Right lobe of liver (tissue), 6 donors: ENCODE data around the gene IARS1. TPM values are rescaled to one million over a fixed set of nuclear protein-coding genes. Genes with fewer than 3 reads are reported as not detected.

Experiments
- ATAC-seq, 4 donors: fragments of 200-7000 bp; cut with Tn5 transposase; one replicate each; pipeline ENCODE4 v1.9.1; 2020; ENCODE audit warnings: mild to moderate bottlenecking in 4 of 4, moderate library complexity in 4 of 4
- DNase-seq, 3 donors: peaks; one replicate each; pipeline ENCODE4 v3.0.0-alpha.2; 2020
- H3K27ac ChIP-seq, 3 donors: fragments of 200-600 bp; one replicate each; pipeline ENCODE4 v1.8.0; 2022
- H3K27me3 ChIP-seq, 2 donors: fragments of 200-600 bp; one replicate each; pipeline ENCODE4 v1.8.0; 2022
- H3K36me3 ChIP-seq, 4 donors: fragments of 200-600 bp; sonication (generic) in 1 of 4; one replicate each; pipeline versions ENCODE4 v1.5.1 to v1.8.0; 2017 to 2022; ENCODE audit warnings: control low read depth in 1 of 4
- H3K4me1 ChIP-seq, 4 donors: fragments of 200-600 bp; sonication (generic) in 1 of 4; one replicate each; pipeline versions ENCODE4 v1.5.1 to v1.8.0; 2017 to 2022; ENCODE audit warnings: control low read depth in 1 of 4
- H3K4me3 ChIP-seq, 3 donors: fragments of 200-600 bp; one replicate each; pipeline ENCODE4 v1.8.0; 2022
- H3K9me3 ChIP-seq, 4 donors: fragments of 200-600 bp; sonication (generic) in 1 of 4; one replicate each; pipeline versions ENCODE4 v1.5.1 to v1.8.0; 2017 to 2022; ENCODE audit warnings: control low read depth in 1 of 4
- CTCF ChIP-seq, 4 donors: fragments of 200-600 bp in 3 of 4; fragments of 450-650 bp in 1 of 4; IDR thresholded peaks; one replicate each; pipeline versions ENCODE4 v1.5.1 to v1.8.0; 2016 to 2022; ENCODE audit warnings: antibody characterized with exemption in 4 of 4, mild to moderate bottlenecking in 2 of 4
- POLR2A ChIP-seq: fragments of 450-650 bp; IDR thresholded peaks from one replicate; pipeline ENCODE4 v1.6.1; 2017; ENCODE audit warnings: antibody characterized with exemption, mild to moderate bottlenecking
- WGBS: methylation state at CpG from one replicate; pipeline ENCODE4 v1.1.6; 2018; ENCODE audit warnings: low coverage, low lambda C conversion rate; ENCODE audit not compliant: insufficient coverage; ENCODE audit errors: missing lambda C conversion rate; 5-methylcytosine and 5-hydroxymethylcytosine counted together
- intact Hi-C, 2 donors: fragments of 100-400 bp; cut with DNase I; formaldehyde crosslinking; loops; one replicate each; pipeline versions ENCODE4 v1.11.2 to v1.14.1; 2022
- total RNA-seq, 6 experiments: library from RNA; depleted of rRNA in 2 of 6; stranded (reverse); fragments of >200 nt in 2 of 6; fragmentation: NEBNext Ultra II Directional in 3 of 6; extraction: Animal tissue kit (Norgen Biotek cat#: 25700) in 3 of 6; gene quantifications; one replicate each; pipeline versions ENCODE4 v1.1.0 to v1.2.4, GENCODE V29; 2016 to 2023
- donor health status: DM: no; HTN: yes; CAD: no.
- donor health status: DM: no; HTN: no; CAD: no.
- donor health status: DM: no; HTN: no; CAD: no.
- donor health status: DM: no; HTN: yes; CAD: no.
- donor health status: DM: no; HTN: yes; CAD: no.

Gene IARS1
- total RNA-seq, 6 experiments from 2014 or later, result 31.8 to 64.9 (median 40.6) TPM

GRCh38 chr9:92325269-92325990 is 31.9 kb upstream of the IARS1 start, which contains the start of the genes CENPP and NOL8:
Gene CENPP (plus strand): TSS chr9:92325953.
Gene NOL8 (minus strand): TSS chr9:92325350. CDS start chr9:92324161, 1,189 bp downstream.
- WGBS, result under 1% methylated on average over 25 of the region's 55 CpGs
- Histone ChIP-seq H3K36me3 (peaks cover 0 to 24% (median 13%) of the 10 kb centered on the region in 4 donors), H3K27ac (peak within 1 kb of the TSS; percentile 95 to 98 (median 98)), H3K27me3 (no peaks in the 10 kb centered on the region), H3K4me3 (peak within 1 kb of the TSS; percentile 70 to 88 (median 72)), H3K9me3 (no peaks in the 10 kb centered on the region), H3K4me1 (peaks cover 0 to 20% (median 2%) of the 10 kb centered on the region in 4 donors)
- TF ChIP-seq POLR2A (peak; percentile 14), CTCF (IDR thresholded peaks at IDR 0.05) (no peak)
- peak; percentile 88 to 90 (median 89) for DNase-seq
- peak; percentile 95 to 97 (median 97) for ATAC-seq
- intact Hi-C loops, result no loop called here

- Histone ChIP-seq H3K9me3 (no peaks in the 10 kb centered on the region), H3K36me3 (peaks cover 0 to 30% (median 13%) of the 10 kb centered on the region in 4 donors), H3K27ac (peak overlapping the region; percentile 95 to 98 (median 98)), H3K27me3 (no peaks in the 10 kb centered on the region), H3K4me1 (peaks cover 0 to 20% (median 2%) of the 10 kb centered on the region in 4 donors), H3K4me3 (peak overlapping the region; percentile 70 to 88 (median 72))
- intact Hi-C loops, result no loop called here
- 0% methylated on average over 11 of the region's 12 CpGs for WGBS
- DNase-seq (peak in 2 of 3 donors; percentile 56 to 68), ATAC-seq (peak; percentile 52 to 63 (median 54))
- TF ChIP-seq CTCF (IDR thresholded peaks at IDR 0.05) (no peak), POLR2A (no peak)
Measured at GRCh38 chr9:92324889-92325268, 31.4 kb upstream of the IARS1 start.

- WGBS, result 19% methylated on average over 2 of the region's 2 CpGs
- DNase-seq (no peak), ATAC-seq (no peak)
- no peak for TF ChIP-seq CTCF (IDR thresholded peaks at IDR 0.05)
- no peak for TF ChIP-seq POLR2A
- Histone ChIP-seq H3K4me3 (peak overlapping the region; percentile 70 to 88 (median 72)), H3K36me3 (peaks cover 0 to 34% (median 13%) of the 10 kb centered on the region in 4 donors), H3K4me1 (peaks cover 0 to 20% (median 2%) of the 10 kb centered on the region in 4 donors), H3K27ac (peak overlapping the region in 2 of 3 donors; percentile 95 to 98), H3K27me3 (no peaks in the 10 kb centered on the region), H3K9me3 (no peaks in the 10 kb centered on the region)
- intact Hi-C loops, result no loop called here
Measured at GRCh38 chr9:92324431-92324830, 30.9 kb upstream of the IARS1 start.

GRCh38 chr9:92315456-92315855 is 22.0 kb upstream of the IARS1 start:
- H3K36me3 ChIP-seq, result peaks cover 0 to 50% (median 8%) of the 10 kb centered on the region in 4 donors

GRCh38 chr9:92313624-92314012 is 20.1 kb upstream of the IARS1 start:
- intact Hi-C loops, result no loop called here
- no peak overlapping the region for H3K4me3 ChIP-seq
- no peaks in the 10 kb centered on the region for H3K27me3 ChIP-seq
- TF ChIP-seq POLR2A (no peak), CTCF (IDR thresholded peaks at IDR 0.05) (no peak)
- no peaks in the 10 kb centered on the region for H3K4me1 ChIP-seq
- H3K9me3 ChIP-seq, result no peaks in the 10 kb centered on the region
- WGBS, result 88% methylated on average over 2 of the region's 2 CpGs
- ATAC-seq (no peak), DNase-seq (no peak)
- no peak overlapping the region for H3K27ac ChIP-seq
- peaks cover 0 to 49% (median 13%) of the 10 kb centered on the region in 4 donors for H3K36me3 ChIP-seq

More at GRCh38 chr9:92315456-92315855, 22.0 kb upstream of the IARS1 start:
- 85% methylated on average over 5 of the region's 5 CpGs for WGBS
- no peaks in the 10 kb centered on the region for H3K4me1 ChIP-seq
- no peak overlapping the region for H3K4me3 ChIP-seq
- intact Hi-C loops, result no loop called here
- no peaks in the 10 kb centered on the region for H3K27me3 ChIP-seq
- H3K27ac ChIP-seq, result no peak overlapping the region
- H3K9me3 ChIP-seq, result no peaks in the 10 kb centered on the region
- ATAC-seq (no peak), DNase-seq (no peak)
- TF ChIP-seq POLR2A, result no peak
